HepG2 (cell line): ENCODE data around the gene MAP3K8. TPM values are rescaled to one million over a fixed set of nuclear protein-coding genes. Genes with fewer than 3 reads are reported as not detected.
A peak's percentile ranks its signal among the peaks of the same experiment; 100 is the strongest.

ENCODE experiments used
- CREB3 ChIP-seq: sonication (generic); formaldehyde crosslinking; IDR thresholded peaks from 2 replicates; pipeline ENCODE4 v1.5.0; 2020; ENCODE audit warnings: missing genetic modification reagents
- HDAC2 ChIP-seq: sonication (generic); formaldehyde crosslinking; IDR thresholded peaks from 2 replicates; pipeline ENCODE4 v1.4.0; 2020; ENCODE audit warnings: missing genetic modification reagents
- HIC2 ChIP-seq: sonication (generic); formaldehyde crosslinking; IDR thresholded peaks from 2 replicates; pipeline ENCODE4 v1.9.0; 2022; ENCODE audit warnings: low read depth, missing genetic modification reagents
- KMT2B ChIP-seq: IDR thresholded peaks from 2 replicates; pipeline ENCODE4 v1.6.1; 2016; ENCODE audit warnings: missing genetic modification reagents, missing compliant biosample characterization
- MAFG ChIP-seq: sonication (generic); formaldehyde crosslinking; IDR thresholded peaks from 2 replicates; pipeline ENCODE4 v1.5.1; 2020; ENCODE audit warnings: mild to moderate bottlenecking, missing genetic modification reagents
- MTA1 ChIP-seq: sonication (generic); formaldehyde crosslinking; IDR thresholded peaks from 2 replicates; pipeline ENCODE4 v1.4.0; 2020; ENCODE audit warnings: missing genetic modification reagents, mild to moderate bottlenecking, borderline replicate concordance
- NCOA2 ChIP-seq: sonication (generic); formaldehyde crosslinking; IDR thresholded peaks from 2 replicates; pipeline ENCODE4 v1.8.0; 2022; ENCODE audit warnings: inconsistent platforms
- NR2F6 ChIP-seq, 2 experiments: IDR thresholded peaks; 2 replicates each; pipeline ENCODE4 v1.6.1; 2016; ENCODE audit warnings: antibody characterized with exemption in 1 of 2, mild to moderate bottlenecking in 1 of 2
- PLSCR1 ChIP-seq: sonication (generic); formaldehyde crosslinking; IDR thresholded peaks from 2 replicates; pipeline ENCODE4 v1.5.0; 2020; ENCODE audit warnings: missing genetic modification reagents, mild to moderate bottlenecking, borderline replicate concordance
- POLR2A ChIP-seq, 2 experiments: IDR thresholded peaks; 2 replicates each; pipeline ENCODE4 v1.6.1; 2011; ENCODE audit warnings: low read depth in 2 of 2, low read length in 2 of 2, mild to moderate bottlenecking in 1 of 2, moderate library complexity in 1 of 2; ENCODE audit not compliant: insufficient read depth in 1 of 2
- RARA ChIP-seq: IDR thresholded peaks from 2 replicates; pipeline ENCODE4 v1.6.1; 2016; ENCODE audit warnings: missing genetic modification reagents, missing compliant biosample characterization
- ZNF18 ChIP-seq: sonication (generic); formaldehyde crosslinking; IDR thresholded peaks from 2 replicates; pipeline ENCODE4 v1.8.0; 2022; ENCODE audit warnings: mild to moderate bottlenecking, missing genetic modification reagents; ENCODE audit not compliant: insufficient replicate concordance
- ZNF235 ChIP-seq: sonication (generic); formaldehyde crosslinking; IDR thresholded peaks from 2 replicates; pipeline ENCODE4 v1.8.1; 2023; ENCODE audit warnings: mild to moderate bottlenecking, missing genetic modification reagents, borderline replicate concordance
- ZNF609 ChIP-seq: sonication (generic); formaldehyde crosslinking; IDR thresholded peaks from 2 replicates; pipeline ENCODE4 v1.4.0; 2020; ENCODE audit warnings: mild to moderate bottlenecking, missing genetic modification reagents, borderline replicate concordance
- ZSCAN29 ChIP-seq: sonication (generic); formaldehyde crosslinking; conservative IDR thresholded peaks from 2 replicates; pipeline ENCODE4 v1.4.0; 2020; ENCODE audit warnings: mild to moderate bottlenecking, missing genetic modification reagents
- polyA plus RNA-seq, 8 experiments: library from polyadenylated mRNA; depleted of rRNA in 3 of 8; stranded (reverse) in 7 of 8; unstranded in 1 of 8; fragments of >200 nt; fragmentation: Illumina TruSeq in 4 of 8; extraction: Trizol in 4 of 8; gene quantifications; 2 replicates each; pipeline versions ENCODE4 v1.2.1 to v1.2.3, GENCODE V29; 2011 to 2016; ENCODE audit warnings: low read depth in 4 of 8, missing spikeins in 1 of 8, mixed read lengths in 1 of 8; ENCODE audit not compliant: insufficient read depth in 1 of 8
- total RNA-seq, 5 experiments: library from RNA; depleted of rRNA; stranded (reverse); fragments of >200 nt; fragmentation: Illumina TruSeq; extraction: Trizol; gene quantifications; 2 replicates each; pipeline ENCODE4 v1.2.3, GENCODE V29; 2016; ENCODE audit warnings: low read depth in 1 of 5

MAP3K8 gene
- total and polyA plus RNA-seq, 2 of the 13 experiments (the other 11 are each of a cell fraction or from before 2014, with no cell fraction given) = 19.3 to 37.9 TPM

GRCh38 chr10:30422981-30423654, 10.9 kb upstream of the MAP3K8 start (continued):
- TF ChIP-seq ZNF609 (CRISPR knock-in tag) (peak; percentile 47; the same call in 1 of the 2 replicates), POLR2A (IDR thresholded peaks at IDR 0.05; ENCODE audit: insufficient read depth in 1 of 2, low read depth in 2 of 2, low read length in 2 of 2) (peak; percentile 16 to 36; a peak in 1 of 4 replicates), ZNF235 (no peak), KMT2B (CRISPR knock-in tag) (no peak), MTA1 (CRISPR knock-in tag) (0 out of 2 replicates have a peak, but pooled peaks have one; percentile 30), ZSCAN29 (CRISPR knock-in tag) (peak; percentile 66; the same call in 1 of the 2 replicates), HIC2 (CRISPR knock-in tag) (peak; percentile 62; the same call in 1 of the 2 replicates), NCOA2 (CRISPR knock-in tag) (peak; percentile 49), HDAC2 (CRISPR knock-in tag) (peak; percentile 60; the same call in 1 of the 2 replicates), CREB3 (CRISPR knock-in tag) (no peak), RARA (CRISPR knock-in tag) (peak; percentile 51; the same call in 1 of the 2 replicates), MAFG (CRISPR knock-in tag) (no peak), PLSCR1 (no peak), ZNF18 (no peak), NR2F6 (IDR thresholded peaks at IDR 0.05) (no peak), NR2F6 (CRISPR knock-in tag; IDR thresholded peaks at IDR 0.05) (0 out of 2 replicates have a peak, but pooled peaks have one; percentile 13)
